ENCODE results near the gene GLE1.
"Not testable (repeated sequence)": the region's sequence is repeated elsewhere in the genome, so short reads cannot be mapped to it uniquely, and the experiment has no call there.

GLE1 gene

DNA sequence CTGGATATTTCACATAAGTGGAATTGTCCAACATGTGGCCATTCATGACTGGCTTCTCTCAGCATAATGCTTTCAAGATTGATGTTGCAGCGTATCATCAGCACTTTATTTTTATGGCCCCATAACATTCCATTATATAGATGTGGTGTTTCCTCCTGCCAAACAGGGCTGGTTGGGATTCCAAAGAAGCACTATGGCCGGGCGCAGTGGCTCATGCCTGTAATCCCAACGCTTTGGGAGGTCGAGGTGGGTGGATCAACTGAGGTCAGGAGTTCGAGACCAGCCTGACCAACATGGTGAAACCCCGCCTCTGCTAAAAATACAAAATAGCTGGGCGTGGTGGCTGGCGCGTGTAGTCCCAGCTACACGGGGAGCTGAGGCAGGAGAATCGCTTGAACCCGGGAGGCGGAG, 1.1 kb upstream of the GLE1 start:
- CTCF ChIA-PET; H3K4me3 ChIP-seq (ENCODE audit: low read depth, low read length); H3K4me1 ChIP-seq (ENCODE audit: control insufficient read depth, insufficient read depth, low read length); H3K9me3 ChIP-seq (ENCODE audit: control insufficient read depth, insufficient read depth, low read depth, low read length); H3K27ac ChIP-seq (ENCODE audit: extremely low read depth, low read depth, low read length): not testable (repeated sequence)
- POLR2A ChIA-PET, result interaction anchor here (3.0 kb wide), 1 partner anchor 49 kb away, joined by 20 read pairs; the partner anchor contains the start of gene SPTAN1
- TF ChIP-seq ZFHX2 (tag by site-specific recombination; conservative IDR thresholded peaks at IDR 0.05), result 0 out of 2 replicates have a peak, but pooled peaks have one; percentile 14
- TF ChIP-seq SCRT2 (tag by site-specific recombination; IDR thresholded peaks at IDR 0.05), result 0 out of 2 replicates have a peak, but pooled peaks have one; percentile 22
- H3K36me3 ChIP-seq (ENCODE audit: control insufficient read depth in 2 of 2, insufficient read depth in 1 of 2, low read length in 2 of 2), result peaks cover 5 to 39% of the 10 kb centered on the region in 2 experiments; a peak in 2 of 3 replicates

GRCh38 chr9:128503870-128504269, 649 bp upstream of the GLE1 start:
- TF ChIP-seq ZBTB44 (tag by site-specific recombination; IDR thresholded peaks at IDR 0.05) (0 out of 2 replicates have a peak, but pooled peaks have one; percentile 15), ZNF292 (tag by site-specific recombination; IDR thresholded peaks at IDR 0.05; ENCODE audit: borderline replicate concordance, low read depth) (no peak)
- H3K4me1 ChIP-seq (ENCODE audit: control insufficient read depth, insufficient read depth, low read length), result 0 out of 2 replicates have a peak, but pooled peaks cover 2% of the 10 kb centered on the region
- H3K4me3 ChIP-seq (ENCODE audit: low read depth, low read length), result peak overlapping the region; percentile 93; the same call in 1 of the 2 replicates
- H3K9me3 ChIP-seq (ENCODE audit: control insufficient read depth, insufficient read depth, low read depth, low read length), result no peaks in the 10 kb centered on the region
- ChIA-PET POLR2A (interaction anchor here (0.6 to 3.0 kb wide), 3 partner anchors 49 to 343 kb away, joined by 3 to 20 read pairs (median 5); partner anchors contain the start of gene SPTAN1), CTCF (no interaction called here)
- H3K36me3 ChIP-seq (ENCODE audit: control insufficient read depth in 2 of 2, insufficient read depth in 1 of 2, low read length in 2 of 2), result peaks cover 5 to 39% of the 10 kb centered on the region in 2 experiments; a peak in 2 of 3 replicates
- no peak overlapping the region for H3K27ac ChIP-seq (ENCODE audit: extremely low read depth, low read depth, low read length)

DNA sequence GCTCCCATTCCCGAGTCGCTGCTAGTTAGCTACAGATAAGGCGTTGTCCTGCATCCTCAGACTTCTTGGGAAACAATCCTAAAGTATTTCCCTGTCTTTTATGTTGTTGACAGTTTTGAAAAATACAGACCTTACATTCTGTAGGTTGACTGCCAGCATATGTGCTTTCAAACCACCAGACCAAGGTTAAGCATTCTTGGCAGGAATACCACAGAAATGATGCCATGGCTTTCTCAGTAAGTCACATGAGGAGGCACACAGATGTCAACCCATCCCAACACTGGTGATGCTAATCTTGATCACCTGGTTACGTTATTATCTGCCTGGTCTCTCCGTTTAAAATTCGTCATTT, 871 bp downstream of the GLE1 start:
- no peaks in the 10 kb centered on the region for H3K9me3 ChIP-seq (ENCODE audit: control insufficient read depth, insufficient read depth, low read depth, low read length)
- H3K27ac ChIP-seq (ENCODE audit: extremely low read depth, low read depth, low read length), result peak overlapping the region; percentile 70; the same call in 1 of the 2 replicates
- TF ChIP-seq PRDM4 (tag by site-specific recombination; IDR thresholded peaks at IDR 0.05) (no peak), ZNF404 (tag by site-specific recombination; IDR thresholded peaks at IDR 0.05) (no peak), ZNF311 (tag by site-specific recombination; IDR thresholded peaks at IDR 0.05; ENCODE audit: borderline replicate concordance) (no peak)
- CTCF ChIA-PET, result interaction anchor here (0.6 to 1.2 kb wide), 3 partner anchors 67 to 501 kb away, joined by 3 to 7 read pairs (median 3); no protein-coding TSS in a partner anchor
- H3K36me3 ChIP-seq (ENCODE audit: control insufficient read depth in 2 of 2, insufficient read depth in 1 of 2, low read length in 2 of 2), result peaks cover 6 to 38% of the 10 kb centered on the region in 2 experiments; a peak in 2 of 3 replicates
- POLR2A ChIA-PET, result interaction anchor here (0.6 to 3.0 kb wide), 5 partner anchors 9 to 158 kb away, joined by 3 to 20 read pairs (median 3); partner anchors contain the start of gene SPTAN1
- H3K4me3 ChIP-seq (ENCODE audit: low read depth, low read length), result peak overlapping the region; percentile 93
- 0 out of 2 replicates have a peak, but pooled peaks cover 2% of the 10 kb centered on the region for H3K4me1 ChIP-seq (ENCODE audit: control insufficient read depth, insufficient read depth, low read length)

GRCh38 chr9:128505906-128506305, 1.4 kb downstream of the GLE1 start:
- H3K36me3 ChIP-seq (ENCODE audit: control insufficient read depth in 2 of 2, insufficient read depth in 1 of 2, low read length in 2 of 2), result peaks cover 11 to 38% of the 10 kb centered on the region in 2 experiments; a peak in 2 of 3 replicates
- H3K4me1 ChIP-seq (ENCODE audit: control insufficient read depth, insufficient read depth, low read length); H3K27ac ChIP-seq (ENCODE audit: extremely low read depth, low read depth, low read length); H3K4me3 ChIP-seq (ENCODE audit: low read depth, low read length); H3K9me3 ChIP-seq (ENCODE audit: control insufficient read depth, insufficient read depth, low read depth, low read length): not testable (repeated sequence)
- ChIA-PET POLR2A (interaction anchor here (1.5 to 3.0 kb wide), 2 partner anchors 47 to 49 kb away, joined by 5 to 20 read pairs; partner anchors contain the start of gene SPTAN1), CTCF (interaction anchor here (0.5 to 1.2 kb wide), 4 partner anchors 67 to 501 kb away, joined by 3 to 7 read pairs (median 4); no protein-coding TSS in a partner anchor)

DNA sequence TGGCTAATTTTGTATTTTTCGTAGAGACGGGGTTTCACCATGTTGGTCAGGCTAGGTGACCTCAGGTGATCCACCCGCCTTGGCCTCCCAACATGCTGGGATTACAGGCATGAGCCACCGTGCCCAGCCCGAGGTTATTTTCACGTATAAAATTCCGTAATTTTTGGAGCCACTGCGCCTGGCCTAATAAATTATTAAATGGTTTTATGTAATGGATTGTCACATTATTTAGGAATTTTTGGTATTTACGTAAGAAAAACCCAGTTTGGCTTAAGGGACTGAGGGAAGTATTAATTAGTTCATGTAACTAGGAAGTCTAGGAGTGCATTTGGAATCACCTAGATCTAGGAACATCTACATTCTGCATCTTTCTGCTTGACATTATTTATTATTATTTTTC, 8.3 kb downstream of the GLE1 start:
- Histone ChIP-seq H3K4me3 (ENCODE audit: low read depth, low read length) (no peak overlapping the region), H3K36me3 (ENCODE audit: control insufficient read depth in 2 of 2, insufficient read depth in 1 of 2, low read length in 2 of 2) (peaks cover 28 to 80% of the 10 kb centered on the region in 2 experiments; a peak in 2 of 3 replicates), H3K9me3 (ENCODE audit: control insufficient read depth, insufficient read depth, low read depth, low read length) (no peaks in the 10 kb centered on the region), H3K4me1 (ENCODE audit: control insufficient read depth, insufficient read depth, low read length) (no peaks in the 10 kb centered on the region), H3K27ac (ENCODE audit: extremely low read depth, low read depth, low read length) (no peak overlapping the region)
- ChIA-PET POLR2A (interaction anchor here (0.5 to 0.7 kb wide), 2 partner anchors 8 to 12 kb away, joined by 4 read pairs; partner anchors contain the start of gene GLE1), CTCF (no interaction called here)
- TF ChIP-seq ZNF132 (tag by site-specific recombination; IDR thresholded peaks at IDR 0.05; ENCODE audit: borderline replicate concordance) (no peak), ZNF354C (tag by site-specific recombination; IDR thresholded peaks at IDR 0.05; ENCODE audit: borderline replicate concordance, low read depth) (no peak), ZNF335 (tag by site-specific recombination; conservative IDR thresholded peaks at IDR 0.05) (no peak), SALL2 (tag by site-specific recombination; IDR thresholded peaks at IDR 0.05; ENCODE audit: borderline replicate concordance) (no peak), ZNF664 (tag by site-specific recombination; IDR thresholded peaks at IDR 0.05) (no peak), HOXA7 (CRISPR knock-in tag; IDR thresholded peaks at IDR 0.05; ENCODE audit: borderline replicate concordance) (no peak), ZNF433 (tag by site-specific recombination; IDR thresholded peaks at IDR 0.05; ENCODE audit: low read depth) (no peak), WT1 (tag by site-specific recombination; IDR thresholded peaks at IDR 0.05) (no peak), ZNF600 (tag by site-specific recombination; IDR thresholded peaks at IDR 0.05) (no peak), ZFHX2 (tag by site-specific recombination; conservative IDR thresholded peaks at IDR 0.05) (no peak)

Data from HEK293 (cell line).